NCI-H187 treated with DMSO at 0.1 percent for 48 hours (cell line): ENCODE measurements around the gene KIAA1217.

Experiments
- DNase-seq: peaks from one replicate; lab custom pipeline; 2025; lab: John Stamatoyannopoulos, UW

KIAA1217 gene

GRCh38 chr10:24207781-24208611, 942 bp upstream of the KIAA1217 start:
- DNase-seq = peak; percentile 8

- DNase-seq = no peak
Measured at GRCh38 chr10:24209432-24209771, 464 bp downstream of the KIAA1217 start.

GRCh38 chr10:24209946-24210491, 1.1 kb downstream of the KIAA1217 start:
- no peak for DNase-seq

- DNase-seq = no peak
Measured at GRCh38 chr10:24210501-24210900, 1.6 kb downstream of the KIAA1217 start.

- DNase-seq = peak; percentile 25
Measured at GRCh38 chr10:24213266-24213665, 4.3 kb downstream of the KIAA1217 start.

- DNase-seq = no peak
Measured at GRCh38 chr10:24213881-24214280, 4.9 kb downstream of the KIAA1217 start.

- no peak for DNase-seq
Measured at GRCh38 chr10:24214762-24215161, 5.8 kb downstream of the KIAA1217 start.

- no peak for DNase-seq
Measured at GRCh38 chr10:24215196-24215595, 6.3 kb downstream of the KIAA1217 start.

- DNase-seq = peak; percentile 91
Measured at GRCh38 chr10:24215603-24216002, 6.7 kb downstream of the KIAA1217 start.

- no peak for DNase-seq
Measured at GRCh38 chr10:24219963-24220362, 11.0 kb downstream of the KIAA1217 start.

GRCh38 chr10:24223341-24223740, 14.4 kb downstream of the KIAA1217 start:
- DNase-seq = no peak

GRCh38 chr10:24223953-24224352, 15.0 kb downstream of the KIAA1217 start:
- DNase-seq = no peak

GRCh38 chr10:24228642-24229041, 19.7 kb downstream of the KIAA1217 start:
- DNase-seq = no peak

- no peak for DNase-seq
Measured at GRCh38 chr10:24229909-24230308, 21.0 kb downstream of the KIAA1217 start.

GRCh38 chr10:24231200-24231599, 22.3 kb downstream of the KIAA1217 start:
- DNase-seq = no peak

GRCh38 chr10:24234784-24235183, 25.8 kb downstream of the KIAA1217 start:
- DNase-seq = no peak

GRCh38 chr10:24235471-24235870, 26.5 kb downstream of the KIAA1217 start:
- DNase-seq = no peak

GRCh38 chr10:24237801-24238395, 29.0 kb downstream of the KIAA1217 start:
- no peak for DNase-seq

GRCh38 chr10:24238519-24239247, 29.7 kb downstream of the KIAA1217 start:
- DNase-seq = peak; percentile 11

- no peak for DNase-seq
Measured at GRCh38 chr10:24239289-24240040, 30.5 kb downstream of the KIAA1217 start.

GRCh38 chr10:24240041-24240751, 31.3 kb downstream of the KIAA1217 start:
- peak; percentile 9 for DNase-seq
